NCI-H2227 (cell line): ENCODE data around the gene KRABD2.
A peak's percentile ranks its signal among the peaks of the same experiment; 100 is the strongest.
"Not testable (repeated sequence)": the region's sequence is repeated elsewhere in the genome, so short reads cannot be mapped to it uniquely, and the experiment has no call there.

Experiments
- DNase-seq: peaks from one replicate; lab custom pipeline; 2025; ENCODE audit not compliant: unreplicated experiment; lab: John Stamatoyannopoulos, UW

The KRABD2 gene

GRCh38 chr17:8393470-8394231, 17.1 kb upstream of the KRABD2 start:
- DNase-seq: no peak

DNA sequence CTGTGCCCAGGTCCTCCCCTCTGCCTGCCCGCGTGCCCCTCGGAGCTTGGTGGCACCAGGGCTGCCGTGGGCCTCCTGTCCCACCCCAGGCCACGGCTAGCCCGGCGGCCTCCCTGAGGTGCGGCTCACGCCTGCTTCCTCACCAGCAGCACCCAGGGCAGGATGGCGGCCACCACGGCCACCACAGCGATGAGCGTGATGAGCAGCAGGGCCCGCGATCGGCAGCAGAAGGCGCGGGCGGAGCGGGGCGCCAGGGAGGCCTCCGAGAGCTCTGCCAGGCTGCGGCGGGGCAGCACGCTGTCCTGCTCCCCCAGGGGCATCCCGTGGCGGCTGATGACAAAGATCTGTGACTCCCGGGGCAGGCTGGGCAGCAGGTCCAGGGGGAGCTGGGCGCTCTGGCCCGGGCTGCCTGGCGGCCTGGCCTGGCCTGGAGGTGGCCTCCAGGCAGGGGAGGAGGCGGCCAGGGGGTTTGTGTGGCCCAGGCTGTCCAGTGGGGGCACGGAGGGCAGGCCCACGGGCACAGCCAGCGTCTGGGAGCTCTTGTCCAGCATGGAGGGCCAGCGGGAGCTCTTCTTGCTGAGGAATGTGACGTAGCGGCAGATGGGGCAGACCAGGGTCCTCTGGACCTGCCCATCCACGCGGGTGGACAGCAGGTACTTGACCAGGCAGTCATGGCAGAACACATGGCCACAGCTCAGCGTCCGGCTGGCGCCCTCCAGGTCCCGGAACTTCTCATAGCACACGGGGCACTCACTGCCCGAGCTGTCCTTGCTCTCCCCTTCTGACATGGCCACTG, 16.4 kb upstream of the KRABD2 start:
- DNase-seq: no peak

DNA sequence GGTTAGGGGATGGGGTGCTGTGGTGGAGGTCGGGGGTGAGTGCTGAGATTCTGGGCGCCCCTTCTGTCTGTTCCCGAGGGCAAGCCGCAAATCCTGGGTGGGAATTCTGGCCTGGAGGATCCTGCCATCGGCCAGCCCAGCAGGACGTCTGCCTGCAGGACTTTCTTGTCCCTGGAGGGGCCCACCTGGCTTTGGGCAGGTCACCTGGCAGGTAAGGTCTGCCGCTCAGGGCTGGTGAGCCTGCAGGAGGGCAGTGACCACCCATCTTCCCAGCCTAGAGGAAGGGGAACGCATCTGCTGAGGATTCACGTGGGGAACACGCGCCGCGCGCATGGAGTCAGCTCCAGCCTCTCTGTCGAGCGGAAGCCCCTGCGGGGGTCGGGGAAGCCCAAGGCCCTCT, 15.8 kb upstream of the KRABD2 start:
- DNase-seq: no peak

GRCh38 chr17:8391711-8392110, 15.2 kb upstream of the KRABD2 start:
- no peak for DNase-seq

GRCh38 chr17:8387914-8388651, 11.6 kb upstream of the KRABD2 start:
- no peak for DNase-seq

GRCh38 chr17:8386841-8387240, 10.3 kb upstream of the KRABD2 start:
- no peak for DNase-seq

- DNase-seq: no peak
Observed at GRCh38 chr17:8384801-8385378, 8.4 kb upstream of the KRABD2 start.

DNA sequence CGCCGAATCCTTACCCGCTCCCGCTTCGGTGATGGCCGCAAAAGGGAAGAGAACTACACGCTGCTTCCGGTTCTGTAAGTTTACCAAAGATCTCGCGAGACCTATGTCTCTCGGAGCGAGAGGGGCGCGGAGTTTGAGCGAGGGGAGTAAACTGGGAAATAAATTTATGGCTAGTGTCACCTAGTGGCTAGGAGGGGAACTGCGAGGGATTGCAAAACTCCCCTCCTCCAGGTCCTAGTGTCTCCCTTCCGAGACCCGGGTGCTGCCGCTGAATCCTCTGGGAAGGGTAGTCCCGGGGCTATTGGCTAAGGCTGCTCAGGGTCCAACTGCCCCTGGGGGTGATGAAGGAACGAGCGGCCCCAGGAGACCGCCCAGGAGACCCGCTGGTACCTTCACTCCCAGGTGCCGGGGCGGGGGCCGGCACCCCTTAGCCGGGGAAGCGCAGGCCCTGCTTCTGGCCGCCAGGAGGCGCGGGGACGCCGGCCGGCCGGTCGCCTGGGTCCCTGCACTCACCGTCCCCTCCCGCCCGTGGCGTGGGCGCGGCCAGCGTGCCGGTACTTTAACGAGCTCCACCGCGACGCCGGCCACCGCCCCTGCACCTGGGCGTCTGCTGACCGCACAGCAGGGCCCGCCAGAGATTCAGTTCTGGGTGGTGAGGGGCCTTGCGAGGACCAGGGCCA, 6.8 kb upstream of the KRABD2 start, which contains the start of gene RPL26:
TSS of gene RPL26 (minus strand) at position 51 of the 680 bp plus-strand sequence. CDS start 883 bp downstream, outside the sequence.
- DNase-seq: peak; percentile 98

- no peak for DNase-seq
Observed at GRCh38 chr17:8382880-8383142, 6.3 kb upstream of the KRABD2 start.

DNA sequence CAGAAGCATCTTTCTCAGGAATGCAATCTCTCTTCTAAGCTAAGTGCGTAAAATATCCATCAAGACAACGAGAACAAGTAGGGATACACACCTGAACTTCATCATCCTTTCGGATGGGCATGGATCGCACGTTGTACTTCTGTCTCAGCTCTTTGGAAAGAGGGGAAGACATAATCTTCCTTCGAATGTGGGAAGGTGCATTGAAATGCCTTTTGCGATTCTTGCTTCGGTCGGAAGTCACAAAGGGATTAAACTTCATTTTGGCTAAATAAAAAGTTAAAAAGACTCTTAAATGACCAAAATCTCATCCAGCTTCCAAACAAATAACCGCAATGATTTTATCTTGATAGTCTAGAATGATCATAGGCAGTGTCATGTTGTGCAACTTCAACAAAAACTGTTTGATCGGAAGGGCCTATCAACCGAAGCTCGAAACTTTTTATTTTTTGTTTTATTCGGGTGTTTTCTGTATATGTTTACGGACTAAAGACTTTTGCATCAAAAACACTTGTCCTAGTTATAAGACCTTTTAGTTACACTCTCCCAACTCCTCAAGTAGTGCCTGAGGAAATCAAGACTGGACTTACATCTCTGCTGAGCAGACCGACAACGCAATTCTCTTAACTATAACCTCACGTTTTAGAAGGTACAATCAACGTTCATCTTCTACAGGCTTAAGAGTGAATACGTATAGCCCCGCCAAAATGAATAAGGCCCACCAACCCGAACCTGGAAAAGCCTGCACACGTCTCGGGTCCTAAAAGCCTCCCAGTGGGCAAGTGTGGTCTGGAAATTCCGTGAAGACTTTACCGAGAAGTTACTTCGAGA, 5.8 kb upstream of the KRABD2 start:
- DNase-seq: peak; percentile 27

DNA sequence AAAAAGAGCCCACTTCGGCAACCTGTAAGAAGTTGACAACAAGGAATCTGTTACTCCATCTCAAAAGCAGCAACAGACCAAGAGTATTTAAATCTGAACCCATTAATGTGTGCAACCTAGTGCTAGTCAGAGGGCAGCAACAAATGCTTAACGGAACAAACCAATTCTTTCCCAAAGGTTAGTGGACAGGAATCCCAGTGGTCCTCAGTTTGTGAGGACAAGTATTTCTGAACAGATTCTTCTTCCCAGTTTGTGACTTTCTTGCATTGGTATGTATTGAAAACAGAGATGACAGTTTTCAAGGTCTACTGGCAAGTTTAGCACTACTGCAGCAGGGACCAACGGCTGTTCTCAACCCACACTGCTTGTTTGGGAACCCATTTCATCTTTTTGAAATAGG, 3.5 kb upstream of the KRABD2 start:
- DNase-seq: no peak

DNA sequence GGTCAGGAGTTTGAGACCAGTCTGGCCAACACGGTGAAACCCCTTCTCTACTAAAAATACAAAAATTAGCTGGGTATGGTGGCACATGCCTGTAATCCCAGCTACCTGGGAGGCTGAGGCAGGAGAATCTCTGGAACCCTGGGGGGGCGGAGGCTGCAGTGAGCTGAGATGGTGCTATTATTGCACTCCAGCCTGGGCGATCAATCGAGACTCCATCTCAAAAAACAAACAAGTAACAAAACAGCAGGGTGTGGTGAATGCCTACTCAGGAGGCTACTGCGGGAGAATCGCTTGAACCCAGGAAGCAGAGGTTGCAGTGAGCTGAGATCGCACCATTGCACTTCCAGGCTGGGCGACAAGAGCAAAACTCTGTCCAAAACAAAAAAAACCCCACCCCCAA, 1.6 kb upstream of the KRABD2 start:
- not testable (repeated sequence) for DNase-seq

GRCh38 chr17:8377422-8377821, 918 bp upstream of the KRABD2 start:
- no peak for DNase-seq

GRCh38 chr17:8375738-8376259, 705 bp downstream of the KRABD2 start:
- DNase-seq: peak; percentile 45

DNA sequence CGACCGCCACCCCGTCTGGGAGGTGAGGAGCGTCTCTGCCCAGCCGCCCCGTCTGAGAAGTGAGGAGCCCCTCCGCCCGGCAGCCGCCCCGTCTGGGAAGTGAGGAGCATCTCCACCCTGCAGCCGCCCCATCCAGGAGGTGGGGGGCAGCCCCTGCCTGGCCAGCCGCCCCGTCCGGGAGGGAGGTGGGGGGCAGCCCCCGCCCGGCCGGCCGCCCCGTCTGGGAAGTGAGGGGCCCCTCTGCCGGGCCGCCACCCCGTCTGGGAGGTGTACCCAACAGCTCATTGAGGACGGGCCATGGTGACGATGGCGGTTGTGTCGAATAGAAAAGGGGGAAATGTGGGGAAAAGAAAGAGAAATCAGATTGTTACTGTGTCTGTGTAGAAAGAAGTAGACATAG, 2.6 kb downstream of the KRABD2 start:
- DNase-seq: not testable (repeated sequence)

- no peak for DNase-seq
Observed at GRCh38 chr17:8372422-8372821, 4.1 kb downstream of the KRABD2 start.

DNA sequence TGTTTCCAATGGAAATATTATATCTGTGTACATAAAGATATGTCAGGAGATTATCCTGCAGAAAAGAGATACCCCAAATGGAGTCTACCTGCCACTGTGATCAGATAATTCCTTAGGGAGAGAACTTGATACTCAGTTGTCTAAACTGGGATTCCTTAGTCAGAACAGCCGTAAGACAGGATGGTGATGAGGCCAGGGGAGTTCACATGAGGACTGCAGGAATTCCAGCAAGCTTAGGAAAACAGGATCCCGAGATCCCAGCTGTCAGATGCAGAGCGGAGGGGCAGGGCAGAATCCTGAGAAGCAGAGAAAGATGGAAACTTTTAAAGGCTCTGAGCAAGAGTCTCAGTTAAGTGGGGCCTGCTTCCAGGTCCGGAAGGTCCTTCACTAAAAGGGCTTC, 4.7 kb downstream of the KRABD2 start:
- DNase-seq: no peak

- no peak for DNase-seq
Observed at GRCh38 chr17:8369944-8370343, 6.6 kb downstream of the KRABD2 start.

- DNase-seq: no peak
Observed at GRCh38 chr17:8368193-8368592, 8.3 kb downstream of the KRABD2 start.

GRCh38 chr17:8366231-8366630, 10.3 kb downstream of the KRABD2 start:
- DNase-seq: no peak
